Measurements from ENCODE around the gene DMGDH. TPM values are rescaled to one million over a fixed set of nuclear protein-coding genes. Genes with fewer than 3 reads are reported as not detected.
A peak's percentile ranks its signal among the peaks of the same experiment; 100 is the strongest.

DMGDH gene
- total and polyA plus RNA-seq, 2 donors (not counting 3 experiments of a cell fraction or from before 2014, with no cell fraction given), result 0.11 TPM; not detected in 1

- H3K9ac ChIP-seq (replicated peaks; ENCODE audit: extremely low read depth, insufficient read depth, low read length), result no peak overlapping the region
- no peaks in the 10 kb centered on the region for H4K20me1 ChIP-seq (replicated peaks; ENCODE audit: control insufficient read depth, extremely low read depth, insufficient read depth, low read length)
- BruUV-seq (replicated peaks), result no TSS peak
- H3K27me3 ChIP-seq (ENCODE audit: control insufficient read depth in 2 of 2, insufficient read depth in 2 of 2, low read length in 2 of 2), result peaks cover 2 to 14% of the 10 kb centered on the region in 2 experiments
- H3K9me3 ChIP-seq (replicated peaks; ENCODE audit: control insufficient read depth, insufficient read depth, low read length), result no peaks in the 10 kb centered on the region
- no peak for FAIRE-seq
- H3K27ac ChIP-seq (ENCODE audit: insufficient read depth, low read depth, low read length), result no peak overlapping the region
- peaks cover 16% of the 10 kb centered on the region for H3K4me1 ChIP-seq (ENCODE audit: control insufficient read depth, extremely low read depth, insufficient read depth, low read length)
- H3K4me2 ChIP-seq (ENCODE audit: insufficient read depth, low read length), result peak overlapping the region; percentile 60
- ChIA-PET CTCF (interaction anchor here (0.6 to 13.1 kb wide), 26 partner anchors 8 to 1062 kb away, joined by 3 to 726 read pairs (median 6); partner anchors contain the start of gene ARSB), POLR2A (no interaction called here)
- H2AFZ ChIP-seq (ENCODE audit: low read depth, low read length), result peak overlapping the region; percentile 55
- no peak for TF ChIP-seq POLR2AphosphoS5 (IDR thresholded peaks at IDR 0.05; ENCODE audit: insufficient read depth, low read depth, low read length)
- TF ChIP-seq FOS (IDR thresholded peaks at IDR 0.05; ENCODE audit: borderline replicate concordance, insufficient read depth, low read length), result no peak
- TF ChIP-seq MYC (IDR thresholded peaks at IDR 0.05; ENCODE audit: low read depth, low read length), result no peak
- no peak for TF ChIP-seq GATA2 (IDR thresholded peaks at IDR 0.05; ENCODE audit: insufficient read depth, insufficient read length, low read depth, low read length)
- no peak for TF ChIP-seq CTCF (IDR thresholded peaks at IDR 0.05; ENCODE audit: extremely low read depth in 1 of 2, insufficient read depth in 1 of 2, low read depth in 1 of 2, low read length in 2 of 2)
- no peak for TF ChIP-seq POLR2A (IDR thresholded peaks at IDR 0.05; ENCODE audit: low read depth, low read length)
- no peak for TF ChIP-seq EZH2 (IDR thresholded peaks at IDR 0.05; ENCODE audit: borderline replicate concordance, low read depth, low read length, severe bottlenecking)
- TF ChIP-seq MAX (IDR thresholded peaks at IDR 0.05; ENCODE audit: insufficient read depth, insufficient read length), result no peak
- no peak for TF ChIP-seq JUN (IDR thresholded peaks at IDR 0.05; ENCODE audit: borderline replicate concordance, insufficient read depth, insufficient read length, low read depth)
- no peak overlapping the region for H3K4me3 ChIP-seq (replicated peaks in 1 of 3; ENCODE audit: insufficient read depth in 1 of 3, low read depth in 1 of 3, low read length in 3 of 3)
- intact Hi-C loops (cut with micrococcal nuclease) (loop anchor here (1.0 to 5.0 kb wide), 6 partner anchors 37 to 837 kb away; partner anchors contain the start of gene JMY), dilution Hi-C loops (cut with MboI; ENCODE audit: extremely low pct_ligation_motif_present, low sequenced_read_pairs) (no loop called here)
- no peaks in the 10 kb centered on the region for H3K79me2 ChIP-seq (ENCODE audit: control insufficient read depth, insufficient read depth, low read length)
- H3K9me1 ChIP-seq (replicated peaks; ENCODE audit: control insufficient read depth, extremely low read depth, insufficient read depth, low read length), result no peaks in the 10 kb centered on the region
- no peak for DNase-seq (ENCODE audit: low read depth, low spot score)
- H3K36me3 ChIP-seq (ENCODE audit: control insufficient read depth in 2 of 2, extremely low read depth in 1 of 2, insufficient read depth in 2 of 2, low read length in 2 of 2), result no peaks in the 10 kb centered on the region
These were observed 47.7 kb downstream of the DMGDH start for GRCh38 chr5:79021753-79022152.
